ENCODE results near the gene TMEM198.

Gene TMEM198

GRCh38 chr2:219543596-219544358 is at the start of gene TMEM198, which contains the start of gene CHPF:
TSS of gene TMEM198 (plus strand) at chr2:219544028. CDS start at chr2:219544728, 700 bp downstream.
TSS of gene CHPF (minus strand) at chr2:219543809. CDS start at chr2:219543538, 271 bp downstream.
- peak; percentile 100 for DNase-seq (ENCODE audit: low spot score)

GRCh38 chr2:219494952-219495530 is 48.8 kb upstream of the TMEM198 start:
- DNase-seq (ENCODE audit: low spot score) = no peak

GRCh38 chr2:219495531-219496122 is 48.2 kb upstream of the TMEM198 start:
- peak; percentile 81 for DNase-seq (ENCODE audit: low spot score)

- no peak for DNase-seq (ENCODE audit: low spot score)
Measured at GRCh38 chr2:219496247-219496824, 47.5 kb upstream of the TMEM198 start.

- DNase-seq (ENCODE audit: low spot score) = no peak
Measured at GRCh38 chr2:219496825-219497494, 46.9 kb upstream of the TMEM198 start.

- peak; percentile 80 for DNase-seq (ENCODE audit: low spot score)
Measured at GRCh38 chr2:219497495-219498279, 46.1 kb upstream of the TMEM198 start.

- peak; percentile 95 for DNase-seq (ENCODE audit: low spot score)
Measured at GRCh38 chr2:219498280-219499057, 45.4 kb upstream of the TMEM198 start, which contains the start of gene GMPPA. TSS of gene GMPPA (plus strand) at chr2:219498891. CDS start at chr2:219499976, 1,085 bp downstream.

- no peak for DNase-seq (ENCODE audit: low spot score)
Measured at GRCh38 chr2:219499058-219499307, 44.8 kb upstream of the TMEM198 start.

- no peak for DNase-seq (ENCODE audit: low spot score)
Measured at GRCh38 chr2:219499555-219499954, 44.3 kb upstream of the TMEM198 start.

GRCh38 chr2:219500135-219500534 is 43.7 kb upstream of the TMEM198 start:
- no peak for DNase-seq (ENCODE audit: low spot score)

- DNase-seq (ENCODE audit: low spot score) = no peak
Measured at GRCh38 chr2:219501849-219502248, 42.0 kb upstream of the TMEM198 start.

GRCh38 chr2:219502618-219503017 is 41.2 kb upstream of the TMEM198 start:
- DNase-seq (ENCODE audit: low spot score) = no peak

GRCh38 chr2:219505585-219505984 is 38.2 kb upstream of the TMEM198 start:
- no peak for DNase-seq (ENCODE audit: low spot score)

GRCh38 chr2:219506153-219506801 is 37.6 kb upstream of the TMEM198 start:
- no peak for DNase-seq (ENCODE audit: low spot score)

GRCh38 chr2:219506802-219507526 is 36.9 kb upstream of the TMEM198 start:
- DNase-seq (ENCODE audit: low spot score) = no peak

- no peak for DNase-seq (ENCODE audit: low spot score)
Measured at GRCh38 chr2:219507581-219508443, 36.0 kb upstream of the TMEM198 start.

- no peak for DNase-seq (ENCODE audit: low spot score)
Measured at GRCh38 chr2:219508444-219508734, 35.4 kb upstream of the TMEM198 start.

- peak; percentile 64 for DNase-seq (ENCODE audit: low spot score)
Measured at GRCh38 chr2:219508971-219509779, 34.7 kb upstream of the TMEM198 start.

Measured in ecto neural progenitor cell (in vitro differentiated cells).